PFSK-1 (cell line): ENCODE measurements around the gene SIAH1.

Source experiments
- FOXP2 ChIP-seq: optimal IDR thresholded peaks from 2 replicates; pipeline ENCODE3; 2011; ENCODE audit warnings: borderline replicate concordance, control low read depth, inconsistent platforms; ENCODE audit not compliant: insufficient read depth; ENCODE audit errors: extremely low read length, extremely low read depth
- POLR2AphosphoS5 ChIP-seq: IDR thresholded peaks from 2 replicates; pipeline ENCODE4 v1.6.1; 2012; ENCODE audit warnings: low read depth, mild to moderate bottlenecking, control low read depth, low read length, moderate library complexity
- REST ChIP-seq, 2 experiments: IDR thresholded peaks; 2 replicates each; pipeline versions ENCODE4 v1.6.1 to v1.8.0; 2011 to 2012; ENCODE audit warnings: low read depth in 2 of 2, low read length in 2 of 2, control low read depth in 1 of 2, inconsistent platforms in 1 of 2, mild to moderate bottlenecking in 1 of 2, moderate library complexity in 1 of 2; ENCODE audit not compliant: insufficient read depth in 1 of 2
- SIN3A ChIP-seq: IDR thresholded peaks from 2 replicates; pipeline ENCODE4 v1.6.1; 2012; ENCODE audit warnings: mild to moderate bottlenecking, low read length, moderate library complexity, borderline replicate concordance; ENCODE audit not compliant: insufficient read depth
- TAF1 ChIP-seq: IDR thresholded peaks from 2 replicates; pipeline ENCODE4 v1.6.1; 2012; ENCODE audit warnings: low read length, control low read depth, borderline replicate concordance; ENCODE audit not compliant: insufficient read depth

SIAH1 gene

GRCh38 chr16:48405153-48405552, 19.9 kb upstream of the SIAH1 start:
- no peak for TF ChIP-seq POLR2AphosphoS5
- no peak for TF ChIP-seq TAF1
- TF ChIP-seq FOXP2: no peak
- no peak for TF ChIP-seq REST (IDR thresholded peaks at IDR 0.05; ENCODE audit: insufficient read depth in 1 of 2, low read depth in 2 of 2, low read length in 2 of 2)
- TF ChIP-seq SIN3A: no peak

GRCh38 chr16:48395375-48395774, 10.2 kb upstream of the SIAH1 start:
- TF ChIP-seq POLR2AphosphoS5: no peak
- TF ChIP-seq TAF1: no peak
- no peak for TF ChIP-seq REST (IDR thresholded peaks at IDR 0.05; ENCODE audit: insufficient read depth in 1 of 2, low read depth in 2 of 2, low read length in 2 of 2)
- no peak for TF ChIP-seq FOXP2
- TF ChIP-seq SIN3A: no peak

- TF ChIP-seq SIN3A (no peak), REST (IDR thresholded peaks at IDR 0.05; ENCODE audit: insufficient read depth in 1 of 2, low read depth in 2 of 2, low read length in 2 of 2) (no peak), POLR2AphosphoS5 (no peak), TAF1 (no peak), FOXP2 (no peak)
Observed at GRCh38 chr16:48394355-48394703, 9.1 kb upstream of the SIAH1 start.

GRCh38 chr16:48393485-48394354, 8.5 kb upstream of the SIAH1 start:
- TF ChIP-seq REST (IDR thresholded peaks at IDR 0.05; ENCODE audit: insufficient read depth in 1 of 2, low read depth in 2 of 2, low read length in 2 of 2) (no peak), POLR2AphosphoS5 (peak; percentile 32; the same call in 1 of the 2 replicates), TAF1 (no peak)
